ENCODE data around the gene FEZF2.

FEZF2 gene

DNA sequence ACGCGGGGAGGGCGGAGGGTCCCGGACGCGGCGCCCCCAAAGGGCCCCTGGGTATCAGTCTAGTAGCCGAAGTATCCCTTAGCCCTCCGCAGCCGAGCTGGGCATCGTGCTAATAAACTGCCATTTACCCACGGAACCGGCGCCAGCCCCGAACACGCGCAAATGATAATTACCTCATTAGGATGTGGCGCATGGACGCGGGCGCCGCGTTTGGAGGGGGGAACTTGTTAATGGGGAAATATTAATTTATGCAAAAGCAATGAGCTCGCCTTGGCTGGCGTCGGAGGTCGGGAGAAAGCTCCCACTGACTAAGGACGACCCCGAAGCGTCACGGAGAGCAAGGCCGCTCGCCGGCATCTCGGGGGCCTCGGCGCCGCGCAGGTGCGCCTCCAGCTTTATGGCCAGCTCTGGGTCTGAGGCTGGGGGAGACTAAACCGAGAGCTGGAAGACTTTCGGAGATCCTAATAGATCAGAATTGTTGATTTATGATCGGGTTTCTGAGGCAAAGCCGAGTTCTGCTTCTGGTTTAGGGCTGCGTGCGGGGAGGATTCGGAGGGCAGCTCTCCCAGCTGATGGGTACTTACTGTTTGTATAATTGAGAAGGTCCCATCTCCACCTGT is 474 bp upstream of the FEZF2 start:
- Histone ChIP-seq H3K4me3 (ENCODE audit: low read length in 2 of 2) (peak overlapping the region; percentile 36 to 59), H3K9me3 (ENCODE audit: control insufficient read depth in 2 of 2, low read length in 2 of 2) (no peaks in the 10 kb centered on the region), H3K27me3 (ENCODE audit: control insufficient read depth in 1 of 2, insufficient read depth in 2 of 2, low read length in 2 of 2) (peaks cover 68 to 93% of the 10 kb centered on the region in 2 donors), H3K36me3 (ENCODE audit: control insufficient read depth in 2 of 2, insufficient read depth in 2 of 2, low read length in 2 of 2) (no peaks in the 10 kb centered on the region), H3K9ac (ENCODE audit: low read length in 2 of 2) (no peak overlapping the region), H3K4me1 (ENCODE audit: control insufficient read depth, insufficient read depth, low read length) (peaks cover 38% of the 10 kb centered on the region), H3K27ac (ENCODE audit: low read length) (no peak overlapping the region)

DNA sequence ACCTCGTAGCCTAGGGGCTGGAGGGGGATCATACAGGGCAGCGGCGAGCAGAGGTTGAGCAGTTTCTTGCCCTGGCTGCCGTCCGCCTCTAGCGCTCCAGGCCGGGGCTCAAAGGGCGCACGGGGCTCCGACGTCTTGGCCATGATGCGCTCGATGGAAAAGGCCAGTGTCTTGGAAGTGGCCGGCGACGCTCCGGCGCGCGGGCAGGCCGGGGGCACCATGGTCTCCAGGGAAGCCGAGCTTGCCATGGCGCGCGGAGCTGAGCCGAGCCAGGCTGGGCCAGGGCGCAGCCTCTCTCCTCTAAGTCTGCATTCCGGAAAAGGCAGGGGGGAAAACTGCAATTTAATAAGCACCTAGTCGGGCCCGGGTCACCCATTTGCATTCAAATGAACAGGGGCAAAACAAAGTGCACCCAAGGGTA is 719 bp downstream of the FEZF2 start:
- no peak overlapping the region for H3K9ac ChIP-seq (ENCODE audit: low read length in 2 of 2)
- no peaks in the 10 kb centered on the region for H3K36me3 ChIP-seq (ENCODE audit: control insufficient read depth in 2 of 2, insufficient read depth in 2 of 2, low read length in 2 of 2)
- no peaks in the 10 kb centered on the region for H3K9me3 ChIP-seq (ENCODE audit: control insufficient read depth in 2 of 2, low read length in 2 of 2)
- peak overlapping the region in 1 of 2 donors; percentile 15 for H3K4me3 ChIP-seq (ENCODE audit: low read length in 2 of 2)
- H3K27ac ChIP-seq (ENCODE audit: low read length), result no peak overlapping the region
- H3K27me3 ChIP-seq (ENCODE audit: control insufficient read depth in 1 of 2, insufficient read depth in 2 of 2, low read length in 2 of 2), result peaks cover 77 to 96% of the 10 kb centered on the region in 2 donors
- H3K4me1 ChIP-seq (ENCODE audit: control insufficient read depth, insufficient read depth, low read length), result peaks cover 38% of the 10 kb centered on the region

DNA sequence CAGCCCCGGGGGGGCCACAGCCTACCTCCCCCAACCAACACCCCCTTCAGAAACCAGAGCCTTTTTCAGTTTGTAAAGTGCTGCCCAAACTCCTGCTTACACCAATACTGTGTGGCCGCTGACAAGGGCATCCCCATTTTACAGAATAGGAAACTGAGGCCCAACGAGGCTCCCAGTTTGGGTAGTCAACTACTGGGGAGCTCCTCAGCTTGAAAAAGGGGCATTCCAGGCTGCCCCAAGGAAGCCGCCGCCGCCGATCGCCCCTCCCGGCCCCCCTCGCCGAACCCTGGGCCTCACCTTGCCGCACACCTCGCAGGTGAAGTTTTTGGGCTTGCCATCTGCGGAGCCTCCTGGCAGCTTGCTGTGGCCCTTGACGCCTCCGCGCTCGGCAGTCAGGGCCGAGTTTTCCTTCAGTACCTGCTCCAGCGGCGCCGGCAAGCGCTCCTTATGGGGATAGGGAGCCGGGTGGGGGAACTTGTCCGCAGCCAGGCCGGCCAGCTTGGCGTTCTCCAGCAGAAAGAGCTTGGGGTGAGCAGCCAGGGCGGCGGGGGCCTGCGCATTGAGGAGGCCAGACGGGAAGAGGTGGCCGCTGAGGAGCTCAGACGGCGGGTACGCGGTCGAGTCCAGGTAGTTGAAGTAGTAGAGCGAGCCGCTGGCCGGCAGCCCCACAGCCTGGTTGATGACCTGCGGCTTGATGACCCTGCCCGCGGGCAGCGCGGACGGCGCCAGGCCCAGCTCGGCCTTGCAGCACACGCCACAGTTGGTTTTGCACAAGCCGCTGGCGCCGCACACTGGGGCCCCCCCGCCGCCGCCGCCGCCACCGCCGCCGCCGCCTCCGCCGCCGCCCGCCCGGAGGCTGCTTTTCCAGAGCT is 1.4 kb downstream of the FEZF2 start:
- H3K27ac ChIP-seq (ENCODE audit: low read length), result no peak overlapping the region
- no peak overlapping the region for H3K9ac ChIP-seq (ENCODE audit: low read length in 2 of 2)
- no peaks in the 10 kb centered on the region for H3K9me3 ChIP-seq (ENCODE audit: control insufficient read depth in 2 of 2, low read length in 2 of 2)
- H3K27me3 ChIP-seq (ENCODE audit: control insufficient read depth in 1 of 2, insufficient read depth in 2 of 2, low read length in 2 of 2), result peaks cover 76 to 97% of the 10 kb centered on the region in 2 donors
- H3K4me1 ChIP-seq (ENCODE audit: control insufficient read depth, insufficient read depth, low read length), result peaks cover 38% of the 10 kb centered on the region
- H3K36me3 ChIP-seq (ENCODE audit: control insufficient read depth in 2 of 2, insufficient read depth in 2 of 2, low read length in 2 of 2), result no peaks in the 10 kb centered on the region
- H3K4me3 ChIP-seq (ENCODE audit: low read length in 2 of 2), result peak overlapping the region in 1 of 2 donors; percentile 22

DNA sequence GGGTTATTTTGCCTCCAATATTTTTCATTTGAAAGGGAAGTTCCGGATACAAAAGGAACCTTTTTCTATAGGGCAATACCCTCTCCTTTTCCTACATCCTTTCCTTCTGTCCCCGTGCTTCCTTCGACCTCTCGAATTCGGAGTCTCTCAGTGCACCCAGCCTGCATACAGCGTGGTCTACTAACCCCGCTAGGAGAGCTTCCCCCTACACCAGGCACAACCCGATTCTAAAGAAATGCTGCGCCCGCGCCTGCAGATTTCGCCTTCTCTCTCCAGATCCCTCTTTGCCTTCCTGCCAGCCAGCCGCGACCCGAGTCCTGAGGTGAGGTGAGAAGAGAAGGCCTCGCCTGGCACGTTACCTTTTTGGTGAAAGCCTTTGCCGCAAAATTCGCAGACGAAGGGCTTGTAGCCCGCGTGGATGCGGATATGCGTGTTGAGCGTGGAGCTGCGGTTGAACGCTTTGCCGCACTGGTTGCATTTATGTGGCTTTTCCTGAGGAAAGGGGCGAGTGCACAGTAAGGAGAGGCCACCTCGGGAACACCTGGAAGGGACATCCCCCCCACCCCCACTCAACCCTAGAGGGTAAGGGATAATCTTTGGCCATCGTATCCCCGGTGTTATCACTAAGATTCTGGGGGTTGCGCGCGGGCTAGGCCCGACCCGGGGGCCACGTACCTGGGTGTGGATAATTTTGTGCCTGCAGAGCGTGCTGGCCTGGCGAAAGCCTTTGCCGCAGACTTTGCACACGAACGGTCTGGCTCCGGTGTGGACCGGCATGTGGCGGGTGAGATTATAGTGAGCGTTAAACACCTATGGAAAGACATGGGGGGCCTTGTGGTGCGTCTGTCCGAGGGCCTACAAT is 2.3 kb downstream of the FEZF2 start:
- no peak overlapping the region for H3K27ac ChIP-seq (ENCODE audit: low read length)
- H3K4me3 ChIP-seq (ENCODE audit: low read length in 2 of 2), result no peak overlapping the region
- H3K9ac ChIP-seq (ENCODE audit: low read length in 2 of 2), result no peak overlapping the region
- peaks cover 38% of the 10 kb centered on the region for H3K4me1 ChIP-seq (ENCODE audit: control insufficient read depth, insufficient read depth, low read length)
- H3K36me3 ChIP-seq (ENCODE audit: control insufficient read depth in 2 of 2, insufficient read depth in 2 of 2, low read length in 2 of 2), result no peaks in the 10 kb centered on the region
- peaks cover 75 to 96% of the 10 kb centered on the region in 2 donors for H3K27me3 ChIP-seq (ENCODE audit: control insufficient read depth in 1 of 2, insufficient read depth in 2 of 2, low read length in 2 of 2)
- H3K9me3 ChIP-seq (ENCODE audit: control insufficient read depth in 2 of 2, low read length in 2 of 2), result no peaks in the 10 kb centered on the region

DNA sequence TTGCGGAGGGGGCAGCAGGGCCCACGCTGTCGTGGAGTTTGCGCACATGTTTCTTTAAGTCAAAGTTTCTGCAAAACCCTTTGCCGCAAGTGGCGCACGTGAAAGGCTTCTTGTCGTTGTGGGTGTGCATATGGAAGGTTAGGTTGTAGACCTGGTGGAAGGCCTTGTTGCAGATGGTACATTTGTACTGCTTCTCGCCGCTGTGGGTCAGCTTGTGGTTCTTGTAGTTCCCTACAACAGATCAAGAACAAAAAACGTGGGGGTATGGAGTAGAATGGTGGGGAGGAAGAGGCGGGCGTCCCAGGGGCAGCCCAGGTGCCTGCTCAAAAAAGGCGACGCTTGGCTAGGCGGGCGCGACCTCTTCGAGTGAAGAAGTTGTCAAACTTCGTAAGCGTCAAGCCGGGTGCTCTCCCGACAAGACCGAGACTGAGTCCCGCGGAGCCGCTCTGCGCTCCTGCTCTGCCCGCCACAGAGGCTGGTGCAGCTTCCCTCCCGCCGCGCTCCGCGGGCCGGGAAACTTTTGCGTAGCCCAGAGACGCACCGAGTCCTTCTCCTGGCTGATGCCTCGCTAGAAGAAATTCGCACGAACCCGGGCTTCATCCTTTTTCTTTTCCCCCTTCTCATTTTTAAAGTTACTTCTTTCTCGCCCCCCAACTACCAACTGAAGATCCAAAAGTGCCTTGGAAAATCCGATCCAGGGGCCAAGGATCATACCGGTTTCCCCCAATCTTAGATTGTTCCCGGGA is 3.1 kb downstream of the FEZF2 start:
- H3K27ac ChIP-seq (ENCODE audit: low read length), result no peak overlapping the region

DNA sequence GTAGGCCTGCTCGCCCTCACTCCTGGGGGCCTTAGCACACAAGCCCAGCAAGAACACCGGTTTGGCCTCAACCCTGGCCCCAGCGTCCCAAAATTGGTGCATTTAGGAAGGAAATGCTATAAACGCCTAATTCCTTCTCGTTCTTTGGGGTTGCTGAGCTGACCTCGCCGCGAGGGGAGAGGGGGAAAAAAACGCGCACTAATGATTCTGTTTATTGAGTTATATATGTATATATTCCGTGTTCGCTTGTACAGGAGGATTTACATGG is 3.9 kb downstream of the FEZF2 start:
- Histone ChIP-seq H3K27ac (ENCODE audit: low read length) (no peak overlapping the region), H3K9ac (ENCODE audit: low read length in 2 of 2) (no peak overlapping the region), H3K27me3 (ENCODE audit: control insufficient read depth in 1 of 2, insufficient read depth in 2 of 2, low read length in 2 of 2) (peaks cover 61 to 84% of the 10 kb centered on the region in 2 donors), H3K36me3 (ENCODE audit: control insufficient read depth in 2 of 2, insufficient read depth in 2 of 2, low read length in 2 of 2) (no peaks in the 10 kb centered on the region), H3K4me3 (ENCODE audit: low read length in 2 of 2) (peak overlapping the region; percentile 35 to 43), H3K4me1 (ENCODE audit: control insufficient read depth, insufficient read depth, low read length) (peaks cover 35% of the 10 kb centered on the region), H3K9me3 (ENCODE audit: control insufficient read depth in 2 of 2, low read length in 2 of 2) (no peaks in the 10 kb centered on the region)

More for the DNA sequence above, 3.1 kb downstream of the FEZF2 start:
- Histone ChIP-seq H3K9ac (ENCODE audit: low read length in 2 of 2) (no peak overlapping the region), H3K9me3 (ENCODE audit: control insufficient read depth in 2 of 2, low read length in 2 of 2) (no peaks in the 10 kb centered on the region), H3K27me3 (ENCODE audit: control insufficient read depth in 1 of 2, insufficient read depth in 2 of 2, low read length in 2 of 2) (peaks cover 70 to 93% of the 10 kb centered on the region in 2 donors), H3K36me3 (ENCODE audit: control insufficient read depth in 2 of 2, insufficient read depth in 2 of 2, low read length in 2 of 2) (no peaks in the 10 kb centered on the region), H3K4me3 (ENCODE audit: low read length in 2 of 2) (peak overlapping the region in 1 of 2 donors; percentile 8), H3K4me1 (ENCODE audit: control insufficient read depth, insufficient read depth, low read length) (peaks cover 38% of the 10 kb centered on the region)

DNA sequence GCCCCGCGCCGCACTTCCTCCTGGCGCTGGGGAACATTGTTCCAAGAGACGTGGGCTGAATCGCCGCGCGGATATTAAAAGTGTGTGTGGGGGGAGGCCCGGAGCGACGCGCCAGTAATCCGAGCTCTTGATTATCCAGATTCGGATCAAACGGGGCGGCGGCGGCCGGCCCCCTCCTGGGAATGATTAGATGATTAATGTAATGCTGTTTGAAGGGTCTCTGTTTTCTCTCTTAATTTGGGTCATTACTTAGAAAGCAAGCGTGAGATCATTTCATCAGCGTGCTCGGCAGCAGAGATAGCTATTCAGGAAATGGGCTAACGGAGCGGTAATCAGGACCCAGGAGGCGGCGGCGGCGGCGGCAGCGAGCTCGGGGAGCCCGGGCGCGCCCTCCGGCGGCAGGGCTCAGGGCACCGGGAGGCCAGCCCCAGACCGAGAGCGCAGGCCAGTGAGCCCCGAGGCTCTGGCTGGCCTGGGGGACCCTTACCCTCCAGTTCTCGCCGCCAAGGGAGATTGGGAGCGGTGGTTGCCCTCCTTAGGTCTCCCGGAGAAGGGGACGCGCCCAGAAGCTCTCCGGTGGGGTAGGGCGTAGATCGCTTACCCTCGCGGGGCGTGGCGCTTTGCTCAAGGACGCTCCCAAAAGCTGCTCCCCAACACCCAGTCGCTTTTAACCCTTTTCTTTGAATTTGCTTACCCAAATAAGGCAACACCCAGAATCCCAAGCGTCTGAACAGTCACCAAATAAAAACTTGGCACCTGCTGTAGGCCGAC is 4.5 kb downstream of the FEZF2 start:
- Histone ChIP-seq H3K27ac (ENCODE audit: low read length) (no peak overlapping the region), H3K9me3 (ENCODE audit: control insufficient read depth in 2 of 2, low read length in 2 of 2) (no peaks in the 10 kb centered on the region), H3K27me3 (ENCODE audit: control insufficient read depth in 1 of 2, insufficient read depth in 2 of 2, low read length in 2 of 2) (peaks cover 56 to 80% of the 10 kb centered on the region in 2 donors), H3K36me3 (ENCODE audit: control insufficient read depth in 2 of 2, insufficient read depth in 2 of 2, low read length in 2 of 2) (no peaks in the 10 kb centered on the region), H3K4me3 (ENCODE audit: low read length in 2 of 2) (peak overlapping the region; percentile 35 to 43), H3K4me1 (ENCODE audit: control insufficient read depth, insufficient read depth, low read length) (peaks cover 33% of the 10 kb centered on the region), H3K9ac (ENCODE audit: low read length in 2 of 2) (no peak overlapping the region)

DNA sequence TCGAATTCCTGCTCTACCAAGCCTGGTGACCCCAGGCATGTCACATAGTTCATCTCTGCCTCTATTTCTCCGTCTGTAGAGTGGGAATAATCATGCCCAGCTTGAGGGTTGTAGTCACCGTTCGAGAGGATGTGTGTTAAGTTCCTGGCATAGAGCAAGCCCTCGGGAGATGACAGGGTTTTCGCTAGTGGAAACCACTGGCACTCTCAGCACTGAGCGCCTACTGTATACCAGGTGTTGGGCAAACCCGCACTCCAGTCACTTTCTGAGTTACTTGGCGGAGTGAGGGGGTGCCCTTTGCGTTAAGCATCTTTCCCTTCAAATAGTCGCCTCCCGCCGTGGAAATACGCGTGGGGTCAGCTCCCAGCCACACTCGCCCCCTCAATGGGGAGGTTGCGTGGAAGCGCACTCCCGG is 5.1 kb downstream of the FEZF2 start:
- Histone ChIP-seq H3K9ac (ENCODE audit: low read length in 2 of 2) (no peak overlapping the region), H3K36me3 (ENCODE audit: control insufficient read depth in 2 of 2, insufficient read depth in 2 of 2, low read length in 2 of 2) (no peaks in the 10 kb centered on the region), H3K27ac (ENCODE audit: low read length) (no peak overlapping the region), H3K4me3 (ENCODE audit: low read length in 2 of 2) (no peak overlapping the region), H3K4me1 (ENCODE audit: control insufficient read depth, insufficient read depth, low read length) (peaks cover 29% of the 10 kb centered on the region), H3K27me3 (ENCODE audit: control insufficient read depth in 1 of 2, insufficient read depth in 2 of 2, low read length in 2 of 2) (peaks cover 55 to 74% of the 10 kb centered on the region in 2 donors), H3K9me3 (ENCODE audit: control insufficient read depth in 2 of 2, low read length in 2 of 2) (no peaks in the 10 kb centered on the region)

DNA sequence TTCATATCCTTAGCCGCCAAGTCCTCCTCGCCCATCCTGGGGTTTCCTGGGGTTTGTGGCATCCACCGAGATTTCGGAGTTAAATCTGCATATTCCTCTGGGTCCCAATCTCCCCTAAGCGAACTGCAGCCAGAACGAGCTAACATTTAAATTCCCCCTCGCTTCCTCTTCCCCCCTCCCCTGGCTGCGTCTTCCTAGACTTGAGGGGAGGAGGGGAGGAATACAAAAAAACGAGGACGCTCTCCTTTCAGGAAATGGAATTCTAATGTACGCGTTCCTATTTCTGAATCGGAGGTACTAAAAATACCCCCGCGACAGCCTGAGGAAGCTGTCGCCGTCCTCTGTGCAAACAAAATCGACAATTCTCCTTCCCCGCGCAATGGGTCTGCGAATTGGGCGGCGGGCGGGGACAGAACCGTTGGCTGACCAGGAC is 5.6 kb downstream of the FEZF2 start:
- Histone ChIP-seq H3K4me1 (ENCODE audit: control insufficient read depth, insufficient read depth, low read length) (peaks cover 29% of the 10 kb centered on the region), H3K27me3 (ENCODE audit: control insufficient read depth in 1 of 2, insufficient read depth in 2 of 2, low read length in 2 of 2) (peaks cover 58 to 69% of the 10 kb centered on the region in 2 donors), H3K9me3 (ENCODE audit: control insufficient read depth in 2 of 2, low read length in 2 of 2) (no peaks in the 10 kb centered on the region), H3K9ac (ENCODE audit: low read length in 2 of 2) (no peak overlapping the region), H3K4me3 (ENCODE audit: low read length in 2 of 2) (no peak overlapping the region), H3K27ac (ENCODE audit: low read length) (no peak overlapping the region), H3K36me3 (ENCODE audit: control insufficient read depth in 2 of 2, insufficient read depth in 2 of 2, low read length in 2 of 2) (no peaks in the 10 kb centered on the region)

Data from stomach smooth muscle (tissue), 2 donors.